Myocyte (in vitro differentiated cells): Measurements from ENCODE around the gene FOXD4L3. TPM values are rescaled to one million over a fixed set of nuclear protein-coding genes. Genes with fewer than 3 reads are reported as not detected.
"Not testable (repeated sequence)": the region's sequence is repeated elsewhere in the genome, so short reads cannot be mapped to it uniquely, and the experiment has no call there.

ENCODE experiments used
- DNase-seq: peaks from one replicate; pipeline ENCODE4 v3.0.0-alpha.2; 2012; ENCODE audit warnings: low read depth
- polyA plus RNA-seq: library from polyadenylated mRNA; unstranded; fragments of >200 nt; gene quantifications from one replicate; pipeline ENCODE4 v1.2.1, GENCODE V29; 2012; ENCODE audit warnings: missing spikeins
- total RNA-seq: library from RNA; depleted of rRNA; stranded (reverse); fragments of >200 nt; gene quantifications from 2 replicates; pipeline ENCODE4 v1.2.3, GENCODE V29; 2014

FOXD4L3 gene
- not detected in 2 replicates for total RNA-seq
- polyA plus RNA-seq: not detected

DNA sequence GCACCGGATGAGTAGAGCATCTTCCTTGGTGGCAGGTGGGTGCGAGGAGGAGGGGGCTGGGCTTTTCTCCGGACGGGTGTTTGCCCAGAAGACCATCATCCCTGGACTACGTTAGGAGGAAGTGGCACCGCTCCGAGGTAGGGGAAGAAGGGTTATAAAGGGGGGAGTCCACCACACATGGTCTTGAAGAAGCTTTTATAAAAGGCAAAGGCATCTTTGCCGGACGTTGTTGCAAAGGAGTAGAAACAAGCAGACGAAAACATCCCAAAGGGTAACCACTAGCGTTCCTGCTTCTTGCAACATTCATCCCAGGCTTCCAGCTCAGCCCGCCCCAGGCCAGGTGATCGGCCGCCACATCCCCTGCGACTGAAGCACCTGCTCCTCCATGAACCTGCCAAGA lies at the start of gene FOXD4L3:
TSS of gene FOXD4L3 (plus strand) at position 301 of the 400 bp plus-strand sequence. CDS start at position 386, 85 bp downstream.
- not testable (repeated sequence) for DNase-seq

DNA sequence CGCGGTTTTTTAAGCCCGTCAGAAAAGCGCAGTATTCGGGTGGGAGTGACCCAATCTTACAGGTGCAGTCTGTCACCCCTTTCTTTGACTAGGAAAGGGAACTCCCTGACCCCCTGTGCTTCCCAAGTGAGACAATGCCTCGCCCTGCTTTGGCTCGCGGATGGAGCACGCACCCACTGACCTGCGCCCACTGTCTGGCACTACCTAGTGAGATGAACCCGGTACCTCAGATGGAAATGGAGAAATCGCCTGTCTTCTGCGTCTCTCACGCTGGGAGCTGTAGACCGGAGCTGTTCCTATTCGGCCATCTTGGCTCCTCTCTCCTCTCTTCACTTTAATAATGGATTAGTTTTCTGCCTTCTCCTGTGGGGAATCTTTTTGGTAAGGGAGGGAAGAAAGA lies 21.6 kb upstream of the FOXD4L3 start:
- DNase-seq: not testable (repeated sequence)

DNA sequence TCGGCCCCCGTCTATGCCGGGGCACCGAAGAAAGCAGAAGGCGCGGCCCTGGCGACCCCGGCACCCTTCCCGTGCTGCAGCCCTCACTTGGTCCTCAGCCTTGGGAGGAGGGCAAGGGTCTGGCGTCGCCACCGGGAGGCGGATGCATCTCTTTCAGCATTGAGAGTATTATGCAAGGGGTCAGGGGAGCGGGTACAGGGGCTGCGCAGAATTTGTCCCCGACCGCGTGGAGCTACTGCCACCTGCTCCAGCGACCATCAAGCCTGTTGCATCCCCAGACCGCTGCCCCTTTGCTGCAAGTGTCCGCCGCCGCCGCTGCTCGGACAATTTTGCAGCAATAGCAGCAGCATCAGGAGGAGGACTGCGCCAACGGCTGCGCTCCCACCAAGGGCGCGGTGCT lies 1.1 kb downstream of the FOXD4L3 start:
- not testable (repeated sequence) for DNase-seq

DNA sequence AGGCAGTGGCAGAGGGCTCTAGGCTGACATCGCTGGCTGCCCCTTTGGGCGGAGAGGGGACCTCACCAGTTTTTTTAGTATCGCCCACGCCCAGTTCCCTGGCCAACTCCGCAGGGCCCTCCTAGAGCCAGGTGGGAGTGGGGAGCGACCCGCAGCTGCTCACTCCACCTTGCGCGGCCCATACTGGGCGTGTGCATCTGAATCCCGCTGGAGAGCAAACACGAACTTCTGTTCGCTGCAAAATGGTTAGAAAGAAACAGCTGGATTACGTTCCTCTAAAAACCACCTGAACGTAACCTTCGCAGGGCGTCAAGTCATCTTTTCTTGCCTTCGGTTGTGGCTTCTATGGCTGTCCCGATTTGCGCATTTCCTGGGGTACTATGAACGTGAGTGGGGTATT lies 1.5 kb downstream of the FOXD4L3 start:
- DNase-seq: not testable (repeated sequence)

GRCh38 chr9:68304777-68305176 lies 2.1 kb downstream of the FOXD4L3 start:
- DNase-seq: not testable (repeated sequence)

- DNase-seq: not testable (repeated sequence)
Observed at GRCh38 chr9:68305680-68306285, 3.1 kb downstream of the FOXD4L3 start.

- DNase-seq: not testable (repeated sequence)
Observed at GRCh38 chr9:68306391-68306964, 3.8 kb downstream of the FOXD4L3 start.

DNA sequence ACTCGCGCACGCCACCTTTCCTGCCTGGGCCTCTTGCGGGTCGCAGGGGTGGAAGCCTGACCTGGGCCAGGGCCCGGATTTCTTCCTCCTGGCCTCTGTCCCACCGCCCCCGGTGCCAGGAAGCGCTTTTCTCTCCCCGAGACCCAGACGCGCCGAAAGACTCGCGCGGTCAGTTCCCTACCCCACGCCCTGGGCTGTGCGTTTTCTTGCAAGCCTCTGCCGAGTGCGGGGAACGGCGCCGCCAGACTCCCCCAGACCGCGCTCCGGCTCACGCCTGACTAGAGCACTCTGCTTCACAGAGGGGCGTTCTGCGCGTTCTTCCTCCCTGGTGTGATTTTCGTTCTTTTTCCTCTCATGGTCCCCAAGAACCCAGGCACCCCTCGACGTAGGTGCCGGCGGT lies 4.5 kb downstream of the FOXD4L3 start:
- not testable (repeated sequence) for DNase-seq

DNA sequence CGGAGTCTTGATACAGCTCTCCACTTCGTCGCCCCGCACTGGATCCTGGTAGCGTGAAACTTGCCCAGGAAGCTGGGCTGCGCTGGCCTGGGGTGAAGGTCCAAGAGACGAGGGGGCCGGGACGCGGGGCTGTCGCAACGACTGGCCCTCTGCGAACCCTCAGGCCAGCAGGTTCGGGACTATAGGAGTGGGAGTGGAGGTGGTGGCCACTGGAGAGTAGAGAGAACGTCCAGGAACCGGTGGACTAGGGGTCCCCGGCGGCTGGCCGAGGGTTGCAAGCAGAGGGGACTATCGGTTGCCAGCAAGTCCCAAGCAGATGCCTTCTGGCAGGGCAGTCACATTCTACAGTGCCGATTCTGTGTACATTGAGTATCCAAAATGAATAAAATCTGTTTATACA lies 5.0 kb downstream of the FOXD4L3 start:
- not testable (repeated sequence) for DNase-seq

DNA sequence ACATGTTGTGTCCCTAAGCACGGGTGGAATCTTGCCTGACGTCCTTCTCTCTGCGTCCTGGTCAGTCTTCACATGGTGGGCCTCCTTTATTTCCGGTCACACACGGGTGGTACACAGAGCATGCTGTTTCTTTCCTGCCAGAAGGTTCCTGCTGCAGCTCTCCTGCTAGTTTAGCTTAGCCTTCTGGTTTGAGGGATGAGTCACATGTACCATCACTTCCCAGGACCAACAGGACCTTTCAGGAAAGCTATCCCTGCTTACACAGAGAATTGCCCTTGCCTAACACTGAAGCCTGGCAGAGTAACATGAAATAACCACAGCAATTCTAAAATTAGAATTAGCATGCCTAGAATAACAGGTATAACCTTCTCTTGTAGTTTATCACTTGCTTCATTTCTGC lies 8.5 kb downstream of the FOXD4L3 start:
- not testable (repeated sequence) for DNase-seq

DNA sequence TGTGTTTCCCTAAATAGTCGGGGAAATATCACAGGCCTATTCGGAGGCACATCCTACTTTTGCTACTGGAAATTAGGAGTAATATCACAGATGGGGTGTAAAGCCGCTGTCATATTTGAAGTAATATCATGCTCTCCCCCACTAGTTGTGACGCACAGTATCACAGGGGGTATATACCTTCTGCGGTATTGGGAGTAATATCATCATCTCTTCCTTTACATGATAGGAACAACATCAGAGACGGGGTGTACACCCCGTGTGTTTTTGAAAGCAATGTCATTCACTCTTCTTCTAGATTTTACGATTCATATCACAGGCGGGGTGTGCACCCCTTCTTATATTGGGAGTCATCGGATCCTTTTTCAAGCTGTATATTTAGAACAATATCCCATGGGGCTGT lies 15.5 kb downstream of the FOXD4L3 start:
- not testable (repeated sequence) for DNase-seq

DNA sequence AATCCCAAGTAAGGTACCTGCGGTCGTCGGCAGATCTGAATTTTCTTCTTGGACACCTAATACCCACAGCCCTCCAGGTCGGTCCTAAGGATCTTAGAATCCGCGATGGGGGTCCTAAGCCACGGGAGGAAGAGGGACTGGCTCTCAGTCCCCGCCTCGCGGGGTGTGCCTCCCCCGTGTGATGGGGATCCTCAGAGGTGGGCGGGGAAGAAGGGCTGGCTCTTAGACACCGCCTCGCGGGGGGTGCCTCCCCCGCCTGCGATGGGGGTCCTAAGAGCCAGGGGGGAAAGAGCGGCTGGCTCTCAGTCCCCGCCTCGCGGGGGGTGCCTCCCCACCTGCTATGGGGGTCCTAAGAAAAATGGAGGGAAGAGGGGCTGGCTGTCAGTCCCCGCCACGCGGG lies 21.1 kb downstream of the FOXD4L3 start:
- DNase-seq: not testable (repeated sequence)

GRCh38 chr9:68324518-68324917 lies 21.9 kb downstream of the FOXD4L3 start:
- DNase-seq: not testable (repeated sequence)

DNA sequence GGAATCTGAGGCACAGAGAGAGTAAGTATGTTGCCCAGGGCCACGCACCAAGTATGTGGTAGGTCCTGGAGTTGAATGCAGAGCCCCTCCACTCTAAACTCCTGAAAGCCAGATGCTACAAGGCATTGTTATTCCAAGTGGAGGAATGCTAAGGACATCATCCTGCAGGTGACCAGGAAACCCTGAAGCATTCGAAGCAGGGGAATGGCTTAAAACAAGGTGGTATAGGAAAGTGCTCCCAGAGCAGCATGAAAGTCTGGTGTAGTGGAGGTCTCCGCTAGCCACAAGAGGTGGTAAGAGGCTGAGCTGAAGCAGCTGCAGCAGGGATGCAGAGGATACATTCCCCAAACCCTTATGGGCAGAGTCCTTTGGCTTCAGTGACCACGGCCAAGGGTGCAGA lies 26.4 kb downstream of the FOXD4L3 start:
- DNase-seq: not testable (repeated sequence)

GRCh38 chr9:68330531-68331173 lies 28.0 kb downstream of the FOXD4L3 start:
- DNase-seq: peak; percentile 54

DNA sequence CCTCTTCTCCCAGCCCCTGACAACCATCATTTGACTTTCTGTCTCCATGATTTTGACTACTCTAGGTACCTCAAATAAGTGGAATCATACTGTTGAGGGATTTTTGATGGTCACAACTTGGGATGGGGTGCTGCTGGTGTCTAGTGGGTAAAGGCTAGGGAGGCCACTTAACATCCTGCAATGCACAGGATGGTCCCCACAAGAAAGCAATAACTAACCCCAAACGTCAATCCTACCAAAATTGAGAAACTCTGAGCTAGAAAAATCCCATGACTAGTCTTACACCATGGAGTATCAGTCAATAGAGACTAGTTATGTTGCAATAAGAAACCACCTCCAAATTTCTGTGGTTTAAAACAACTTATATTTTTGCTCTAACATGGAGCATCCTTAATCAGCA lies 29.5 kb downstream of the FOXD4L3 start:
- DNase-seq: not testable (repeated sequence)

DNA sequence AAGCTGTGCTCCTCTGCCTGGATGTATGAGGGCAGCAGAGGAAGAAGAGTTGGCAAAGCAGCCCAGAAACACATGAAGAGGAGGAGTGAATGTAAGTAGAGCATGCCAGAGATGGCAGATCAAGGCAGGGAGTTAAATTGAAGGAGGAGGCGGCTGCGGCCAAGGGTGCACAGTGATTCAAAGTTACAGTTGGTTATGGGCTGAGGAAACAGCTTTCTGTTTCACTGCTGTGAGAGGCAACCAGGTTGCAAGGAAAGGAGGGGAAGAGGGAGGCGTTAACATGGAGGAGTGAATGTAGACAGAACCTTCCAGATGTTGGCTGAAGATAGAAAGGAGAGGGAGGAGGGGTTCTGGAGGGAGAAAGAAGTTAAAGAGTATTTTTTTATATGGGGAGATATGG lies 33.3 kb downstream of the FOXD4L3 start:
- DNase-seq: not testable (repeated sequence)

GRCh38 chr9:68336639-68337339 lies 34.1 kb downstream of the FOXD4L3 start:
- not testable (repeated sequence) for DNase-seq

DNA sequence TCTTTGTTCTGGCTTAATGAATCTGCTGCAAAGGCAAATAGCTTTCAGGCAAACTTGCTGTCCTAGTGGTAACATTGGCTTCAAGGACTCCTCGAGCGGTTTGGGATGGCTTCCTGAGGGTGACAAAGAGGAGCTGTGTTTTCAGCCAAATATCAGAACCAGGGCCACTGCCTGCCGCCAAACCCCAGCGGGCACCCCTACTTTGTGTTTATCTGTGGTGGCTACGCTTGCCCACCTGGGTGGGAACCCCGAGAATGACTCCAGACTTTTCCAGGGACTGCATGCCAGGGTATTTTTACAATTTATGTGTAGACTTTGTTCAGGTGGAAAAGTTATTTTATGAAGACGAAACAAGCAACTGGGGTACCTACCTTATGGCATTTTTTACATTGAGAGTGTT lies 35.3 kb downstream of the FOXD4L3 start:
- DNase-seq: not testable (repeated sequence)

GRCh38 chr9:68342265-68343025 lies 39.8 kb downstream of the FOXD4L3 start:
- not testable (repeated sequence) for DNase-seq

DNA sequence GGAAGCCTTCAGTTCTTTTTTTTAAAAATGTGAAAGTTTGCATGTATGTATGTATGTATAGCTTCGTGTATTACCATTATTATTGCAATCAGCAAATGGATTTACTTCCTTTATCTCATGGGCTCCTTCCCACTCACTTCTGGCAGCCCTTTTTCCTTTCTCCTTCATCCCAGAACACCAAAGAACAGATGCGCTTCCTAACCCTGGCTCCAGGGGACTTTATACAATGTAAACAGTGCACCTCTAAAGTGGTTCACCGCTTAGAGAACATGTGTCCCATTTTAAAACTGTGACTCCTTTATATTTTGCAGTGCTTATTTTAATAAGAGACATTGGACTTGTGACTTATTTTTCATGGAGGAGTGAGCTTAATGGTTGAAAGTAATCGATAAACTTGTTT lies 40.6 kb downstream of the FOXD4L3 start:
- not testable (repeated sequence) for DNase-seq
